ENCODE data around the gene SFMBT1. TPM values are rescaled to one million over a fixed set of nuclear protein-coding genes. Genes with fewer than 3 reads are reported as not detected.

Gene SFMBT1
- total and polyA plus RNA-seq, 9 of the 15 experiments (the other 6 are each of a cell fraction or from before 2014, with no cell fraction given), result 0.76 to 6.6 (median 3.6) TPM

GRCh38 chr3:53092942-53093341, 47.1 kb upstream of the SFMBT1 start:
- intact Hi-C loops (cut with micrococcal nuclease), result no loop called here
- in situ Hi-C loops (cut with MboI), result no loop called here
- no peak overlapping the region for H3K4me3 ChIP-seq
- FAIRE-seq (no peak), DNase-seq (ENCODE audit: extremely low read depth in 1 of 4, low spot score in 3 of 4) (no peak), ATAC-seq (no peak)
- no peak overlapping the region for H3K9ac ChIP-seq (ENCODE audit: insufficient read depth in 1 of 2, low read depth in 2 of 2, low read length in 2 of 2)
- no peaks in the 10 kb centered on the region for H3K9me1 ChIP-seq (ENCODE audit: control insufficient read depth, insufficient read depth, low read length)
- BruUV-seq (replicated peaks), result no TSS peak
- no peak overlapping the region for H3K27ac ChIP-seq (ENCODE audit: extremely low read depth, low read depth, low read length)
- H3K36me3 ChIP-seq (ENCODE audit: control insufficient read depth, insufficient read depth, low read length), result peaks cover 14% of the 10 kb centered on the region; the same call in 1 of the 3 replicates
- H2AFZ ChIP-seq (ENCODE audit: low read depth, low read length), result no peak overlapping the region
- no peaks in the 10 kb centered on the region for H3K4me1 ChIP-seq (replicated peaks in 1 of 2; ENCODE audit: control insufficient read depth in 2 of 2, insufficient read depth in 2 of 2, low read length in 2 of 2)
- H3K4me2 ChIP-seq (ENCODE audit: insufficient read depth, low read length), result no peak overlapping the region
- no peak for TF ChIP-seq BRF1 (IDR thresholded peaks at IDR 0.05; ENCODE audit: borderline replicate concordance, extremely low read depth, insufficient read length)
- H3K79me2 ChIP-seq (ENCODE audit: control insufficient read depth, insufficient read depth, low read length), result no peaks in the 10 kb centered on the region
- H3K9me3 ChIP-seq (replicated peaks; ENCODE audit: control insufficient read depth, insufficient read depth, low read depth, low read length), result no peaks in the 10 kb centered on the region
- CTCF ChIA-PET (ENCODE audit: low intra/inter-chr PET ratio), result no interaction called here
- POLR2A ChIA-PET, result interaction anchor here (1.0 kb wide), 1 partner anchor 9 kb away, joined by 9 read pairs; no protein-coding TSS in a partner anchor
- no peaks in the 10 kb centered on the region for H4K20me1 ChIP-seq (replicated peaks; ENCODE audit: control insufficient read depth, insufficient read depth, low read length)
- 54% methylated on average over 2 of the region's 2 CpGs for WGBS (ENCODE audit: insufficient coverage, low coverage, missing lambda C conversion rate)
- H3K27me3 ChIP-seq (ENCODE audit: control insufficient read depth in 2 of 2, insufficient read depth in 2 of 2, low read length in 2 of 2), result no peaks in the 10 kb centered on the region

- Histone ChIP-seq H3K9me3 (replicated peaks; ENCODE audit: control insufficient read depth, insufficient read depth, low read depth, low read length) (no peaks in the 10 kb centered on the region), H4K20me1 (replicated peaks; ENCODE audit: control insufficient read depth, insufficient read depth, low read length) (no peaks in the 10 kb centered on the region), H3K79me2 (ENCODE audit: control insufficient read depth, insufficient read depth, low read length) (no peaks in the 10 kb centered on the region), H3K27ac (ENCODE audit: extremely low read depth, low read depth, low read length) (no peak overlapping the region), H3K4me3 (no peak overlapping the region), H3K4me2 (ENCODE audit: insufficient read depth, low read length) (no peak overlapping the region), H3K36me3 (ENCODE audit: control insufficient read depth, insufficient read depth, low read length) (peaks cover 14% of the 10 kb centered on the region; the same call in 1 of the 3 replicates), H3K27me3 (ENCODE audit: control insufficient read depth in 2 of 2, insufficient read depth in 2 of 2, low read length in 2 of 2) (no peaks in the 10 kb centered on the region), H3K9me1 (ENCODE audit: control insufficient read depth, insufficient read depth, low read length) (no peaks in the 10 kb centered on the region), H2AFZ (ENCODE audit: low read depth, low read length) (no peak overlapping the region), H3K4me1 (replicated peaks in 1 of 2; ENCODE audit: control insufficient read depth in 2 of 2, insufficient read depth in 2 of 2, low read length in 2 of 2) (no peaks in the 10 kb centered on the region), H3K9ac (ENCODE audit: insufficient read depth in 1 of 2, low read depth in 2 of 2, low read length in 2 of 2) (no peak overlapping the region)
- in situ Hi-C loops (cut with MboI), result no loop called here
- intact Hi-C loops (cut with micrococcal nuclease), result no loop called here
- DNase-seq (ENCODE audit: extremely low read depth in 1 of 4, low spot score in 3 of 4) (no peak), FAIRE-seq (no peak), ATAC-seq (no peak)
- BruUV-seq (replicated peaks), result no TSS peak
- POLR2A ChIA-PET, result interaction anchor here (1.0 kb wide), 1 partner anchor 9 kb away, joined by 9 read pairs; no protein-coding TSS in a partner anchor
- CTCF ChIA-PET (ENCODE audit: low intra/inter-chr PET ratio), result no interaction called here
- WGBS (ENCODE audit: insufficient coverage, low coverage, missing lambda C conversion rate), result 73% methylated on average over 6 of the region's 11 CpGs
- no peak for TF ChIP-seq ZNF318 (IDR thresholded peaks at IDR 0.05; ENCODE audit: borderline replicate concordance in 1 of 2, low read depth in 1 of 2)
- no peak for TF ChIP-seq ZNF445 (CRISPR knock-in tag; IDR thresholded peaks at IDR 0.05; ENCODE audit: low read depth)
- TF ChIP-seq ZNF77 (CRISPR knock-in tag; IDR thresholded peaks at IDR 0.05), result no peak
- TF ChIP-seq NCOA2 (IDR thresholded peaks at IDR 0.05; ENCODE audit: partially characterized antibody in 2 of 2), result no peak
Measured at GRCh38 chr3:53092216-53092615, 46.3 kb upstream of the SFMBT1 start.

All from K562 (cell line).